Activated naive CD4-positive, alpha-beta T cell treated with anti-CD3 and anti-CD28 coated beads, Interleukin-2, amount 10 ng/mL, durations not matched to agents 5 hours and 36 hours (primary cell): ENCODE data around the gene MAGEA11. TPM values are rescaled to one million over a fixed set of nuclear protein-coding genes. Genes with fewer than 3 reads are reported as not detected.

Experiments
- total RNA-seq, 2 experiments: library from RNA; stranded (reverse); gene quantifications; one replicate each; pipeline ENCODE4 v1.2.3, GENCODE V29; 2021

The MAGEA11 gene, protein sequence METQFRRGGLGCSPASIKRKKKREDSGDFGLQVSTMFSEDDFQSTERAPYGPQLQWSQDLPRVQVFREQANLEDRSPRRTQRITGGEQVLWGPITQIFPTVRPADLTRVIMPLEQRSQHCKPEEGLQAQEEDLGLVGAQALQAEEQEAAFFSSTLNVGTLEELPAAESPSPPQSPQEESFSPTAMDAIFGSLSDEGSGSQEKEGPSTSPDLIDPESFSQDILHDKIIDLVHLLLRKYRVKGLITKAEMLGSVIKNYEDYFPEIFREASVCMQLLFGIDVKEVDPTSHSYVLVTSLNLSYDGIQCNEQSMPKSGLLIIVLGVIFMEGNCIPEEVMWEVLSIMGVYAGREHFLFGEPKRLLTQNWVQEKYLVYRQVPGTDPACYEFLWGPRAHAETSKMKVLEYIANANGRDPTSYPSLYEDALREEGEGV
- not detected for total RNA-seq

DNA sequence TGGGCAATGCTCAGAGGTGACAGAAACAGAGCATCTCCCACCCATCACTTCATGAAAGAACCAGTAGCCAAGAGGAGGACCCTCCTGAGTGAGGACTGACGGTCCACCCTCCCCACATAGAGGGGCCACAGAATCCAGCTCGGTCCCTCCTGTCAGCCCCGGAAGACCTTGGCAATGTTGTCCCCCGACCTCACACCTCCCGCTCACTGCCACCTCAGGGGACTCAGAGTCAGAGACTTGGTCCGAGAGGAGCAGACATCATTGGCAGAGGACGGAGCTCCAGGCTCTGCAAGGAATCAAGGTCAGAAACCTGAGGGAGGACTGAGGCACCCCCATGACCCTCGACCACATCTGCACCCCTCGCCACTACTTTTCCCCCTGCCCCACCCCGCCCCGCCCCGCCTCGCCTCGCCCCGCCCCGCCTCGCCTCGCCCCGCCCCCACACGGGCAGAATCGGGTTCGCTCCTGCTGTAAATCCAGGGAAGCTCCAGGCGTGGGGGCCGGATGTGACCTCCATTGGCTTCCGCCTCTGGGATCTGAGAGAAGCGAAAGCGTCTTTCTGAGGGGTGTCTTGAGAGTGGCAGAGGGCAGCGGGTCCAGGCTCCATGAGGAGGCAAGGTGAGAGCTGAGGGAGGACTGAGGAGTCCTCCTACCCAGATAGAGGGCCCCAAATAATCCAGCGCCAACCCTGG, at the start of gene MAGEA11:
MAGEA11 (plus strand) TSS at position 516 of the 692 bp plus-strand sequence. CDS start 1,100 bp downstream, outside the sequence.

Other genes with a start within 250 kb of the MAGEA11 start
- gene IDS, start 206.8 kb upstream of the MAGEA11 start, total RNA-seq = 10 to 100 TPM; 50.6 to 53.6 TPM
- gene EOLA1, start 171.0 kb upstream of the MAGEA11 start, total RNA-seq = 10 to 100 TPM; 23.0 to 25.2 TPM
- gene HSFX3, start 162.1 kb upstream of the MAGEA11 start, total RNA-seq = not detected
- not detected for gene MAGEA9B, start 124.6 kb upstream of the MAGEA11 start, total RNA-seq
- under 1 TPM in 1 of 2 experiments, not detected in 1; 0.33 TPM for gene HSFX2, start 116.7 kb upstream of the MAGEA11 start, total RNA-seq
- 10 to 100 TPM; 18.0 to 20.7 TPM for gene TMEM185A, start 80.3 kb upstream of the MAGEA11 start, total RNA-seq
- gene HSFX1, start 62.0 kb downstream of the MAGEA11 start, total RNA-seq = under 1 TPM; 0.58 to 0.88 TPM
- gene MAGEA9, start 69.9 kb downstream of the MAGEA11 start, total RNA-seq = not detected
- not detected for gene MAGEA8, start 169.1 kb downstream of the MAGEA11 start, total RNA-seq
- not detected for gene HSFX4, start 217.5 kb downstream of the MAGEA11 start, total RNA-seq
- 10 to 100 TPM; 31.6 to 32.6 TPM for gene EOLA2, start 226.4 kb downstream of the MAGEA11 start, total RNA-seq